H1 (cell line): ENCODE results near the gene FBH1. TPM values are rescaled to one million over a fixed set of nuclear protein-coding genes. Genes with fewer than 3 reads are reported as not detected.

Source experiments
- ZNF274 ChIP-seq: IDR thresholded peaks from 2 replicates; pipeline ENCODE4 v1.7.0; 2012; ENCODE audit warnings: low read length, borderline replicate concordance; ENCODE audit errors: extremely low read depth
- polyA plus RNA-seq, 7 experiments: library from polyadenylated mRNA; depleted of rRNA in 3 of 7; stranded (reverse) in 5 of 7; unstranded in 2 of 7; fragments of >200 nt in 5 of 7; fragments of 200-250 nt in 2 of 7; gene quantifications; 1 replicate in 5 of 7; 2 replicates in 1 of 7; 4 replicates in 1 of 7; pipeline versions ENCODE4 v1.2.1 to v1.2.3, GENCODE V29; 2011 to 2013; ENCODE audit warnings: missing spikeins in 2 of 7, mixed read lengths in 2 of 7
- total RNA-seq: library from RNA; stranded (reverse); fragmentation: NEBNext Ultra II Directional; extraction: Animal tissue kit (Norgen Biotek cat#: 25700); gene quantifications from 2 replicates; pipeline ENCODE4 v1.2.1, GENCODE V29; 2021

Gene FBH1
- total and polyA plus RNA-seq, 2 of the 8 experiments (the other 6 are each of a cell fraction or from before 2014, with no cell fraction given) = 31.1 to 51.8 TPM

- TF ChIP-seq ZNF274 = no peak
Measured at GRCh38 chr10:5894403-5894802, 4.4 kb downstream of the FBH1 start (continued).
